ENCODE results near the gene TDG.

The TDG gene

DNA sequence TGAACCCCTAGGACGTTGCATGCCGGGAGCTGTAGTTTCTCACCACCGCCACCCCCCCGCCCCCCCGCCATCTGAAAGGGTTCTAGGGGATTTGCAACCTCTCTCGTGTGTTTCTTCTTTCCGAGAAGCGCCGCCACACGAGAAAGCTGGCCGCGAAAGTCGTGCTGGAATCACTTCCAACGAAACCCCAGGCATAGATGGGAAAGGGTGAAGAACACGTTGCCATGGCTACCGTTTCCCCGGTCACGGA lies 36.0 kb upstream of the TDG start:
- no peak for DNase-seq (ENCODE audit: extremely low read depth, insufficient read length)
- peaks cover 7% of the 10 kb centered on the region for H3K36me3 ChIP-seq (ENCODE audit: control insufficient read depth, insufficient read depth, low read length)
- H3K27me3 ChIP-seq (replicated peaks; ENCODE audit: control insufficient read depth, insufficient read depth, low read length): no peaks in the 10 kb centered on the region
- TF ChIP-seq, protein P1, sequence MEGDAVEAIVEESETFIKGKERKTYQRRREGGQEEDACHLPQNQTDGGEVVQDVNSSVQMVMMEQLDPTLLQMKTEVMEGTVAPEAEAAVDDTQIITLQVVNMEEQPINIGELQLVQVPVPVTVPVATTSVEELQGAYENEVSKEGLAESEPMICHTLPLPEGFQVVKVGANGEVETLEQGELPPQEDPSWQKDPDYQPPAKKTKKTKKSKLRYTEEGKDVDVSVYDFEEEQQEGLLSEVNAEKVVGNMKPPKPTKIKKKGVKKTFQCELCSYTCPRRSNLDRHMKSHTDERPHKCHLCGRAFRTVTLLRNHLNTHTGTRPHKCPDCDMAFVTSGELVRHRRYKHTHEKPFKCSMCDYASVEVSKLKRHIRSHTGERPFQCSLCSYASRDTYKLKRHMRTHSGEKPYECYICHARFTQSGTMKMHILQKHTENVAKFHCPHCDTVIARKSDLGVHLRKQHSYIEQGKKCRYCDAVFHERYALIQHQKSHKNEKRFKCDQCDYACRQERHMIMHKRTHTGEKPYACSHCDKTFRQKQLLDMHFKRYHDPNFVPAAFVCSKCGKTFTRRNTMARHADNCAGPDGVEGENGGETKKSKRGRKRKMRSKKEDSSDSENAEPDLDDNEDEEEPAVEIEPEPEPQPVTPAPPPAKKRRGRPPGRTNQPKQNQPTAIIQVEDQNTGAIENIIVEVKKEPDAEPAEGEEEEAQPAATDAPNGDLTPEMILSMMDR (IDR thresholded peaks at IDR 0.05; ENCODE audit: insufficient read depth, low read length, poor library complexity, severe bottlenecking): no peak
- peak overlapping the region; percentile 66 for H3K4me3 ChIP-seq (replicated peaks; ENCODE audit: low read depth, low read length)

DNA sequence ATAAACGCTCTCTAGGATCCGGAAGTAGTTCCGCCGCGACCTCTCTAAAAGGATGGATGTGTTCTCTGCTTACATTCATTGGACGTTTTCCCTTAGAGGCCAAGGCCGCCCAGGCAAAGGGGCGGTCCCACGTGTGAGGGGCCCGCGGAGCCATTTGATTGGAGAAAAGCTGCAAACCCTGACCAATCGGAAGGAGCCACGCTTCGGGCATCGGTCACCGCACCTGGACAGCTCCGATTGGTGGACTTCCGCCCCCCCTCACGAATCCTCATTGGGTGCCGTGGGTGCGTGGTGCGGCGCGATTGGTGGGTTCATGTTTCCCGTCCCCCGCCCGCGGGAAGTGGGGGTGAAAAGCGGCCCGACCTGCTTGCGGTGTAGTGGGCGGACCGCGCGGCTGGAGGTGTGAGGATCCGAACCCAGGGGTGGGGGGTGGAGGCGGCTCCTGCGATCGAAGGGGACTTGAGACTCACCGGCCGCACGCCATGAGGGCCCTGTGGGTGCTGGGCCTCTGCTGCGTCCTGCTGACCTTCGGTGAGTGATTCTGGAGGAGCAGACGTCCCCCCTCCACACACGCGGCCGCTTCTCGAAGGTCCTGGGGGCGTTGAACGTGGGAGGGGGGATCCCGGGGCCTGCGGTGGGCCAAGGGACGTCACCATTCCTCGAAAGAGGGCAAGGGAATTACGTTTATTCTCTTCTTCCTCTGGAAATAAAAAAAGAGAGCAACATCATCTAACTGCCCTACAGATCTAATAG lies 35.5 kb upstream of the TDG start, which contains the start of gene HSP90B1:
Gene HSP90B1 (plus strand): TSS at position 377 of the 753 bp plus-strand sequence. CDS start 106 bp downstream, at position 483.
- Histone ChIP-seq H3K4me3 (replicated peaks; ENCODE audit: low read depth, low read length) (peak within 1 kb of the TSS; percentile 99), H3K36me3 (ENCODE audit: control insufficient read depth, insufficient read depth, low read length) (peaks cover 7% of the 10 kb centered on the region), H3K27me3 (replicated peaks; ENCODE audit: control insufficient read depth, insufficient read depth, low read length) (no peaks in the 10 kb centered on the region)
- peak; percentile 100 for DNase-seq (ENCODE audit: extremely low read depth, insufficient read length)
- TF ChIP-seq, protein P1 (IDR thresholded peaks at IDR 0.05; ENCODE audit: insufficient read depth, low read length, poor library complexity, severe bottlenecking): no peak

DNA sequence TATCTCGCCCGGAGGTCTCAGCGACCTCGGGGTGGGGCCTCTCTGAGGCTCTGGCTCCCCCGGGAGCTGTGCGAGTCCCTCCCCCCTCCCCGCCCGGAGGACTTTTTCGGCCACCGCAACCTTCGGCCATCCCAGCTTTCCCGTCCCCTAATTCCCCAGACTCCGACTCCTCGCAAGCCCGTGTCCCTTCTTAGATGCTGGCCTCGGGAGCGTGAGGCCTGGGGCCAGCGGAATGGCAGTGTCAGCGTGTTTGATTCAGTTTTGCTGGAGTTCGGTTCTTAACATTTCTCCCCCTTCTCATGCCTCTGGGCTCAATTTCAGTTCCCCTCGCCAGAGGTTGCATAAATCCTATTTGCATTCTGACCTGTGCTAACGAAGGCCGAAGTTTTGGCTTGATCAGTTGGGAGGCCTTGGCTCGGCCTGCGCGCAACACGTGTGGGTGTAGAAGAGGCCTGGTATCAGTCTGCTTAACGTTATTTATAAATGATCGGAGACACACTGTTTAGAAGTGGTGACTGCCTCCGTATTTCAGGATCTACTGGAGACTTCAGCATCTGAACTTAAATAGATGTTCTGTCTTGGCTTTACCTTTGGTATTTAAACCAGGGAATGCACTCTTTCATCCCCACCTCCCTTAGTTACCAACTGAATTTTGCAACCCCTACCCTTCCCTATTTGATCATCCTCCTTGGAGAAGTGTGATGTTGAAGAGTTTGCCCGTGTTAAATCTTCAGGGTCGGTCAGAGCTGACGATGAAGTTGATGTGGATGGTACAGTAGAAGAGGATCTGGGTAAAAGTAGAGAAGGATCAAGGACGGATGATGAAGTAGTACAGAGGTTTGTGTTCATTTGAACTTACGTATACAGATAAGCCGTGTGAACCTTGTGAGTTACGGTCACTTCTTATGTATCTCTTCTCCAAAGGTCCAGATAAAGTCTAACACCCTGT lies 34.6 kb upstream of the TDG start:
- Histone ChIP-seq H3K36me3 (ENCODE audit: control insufficient read depth, insufficient read depth, low read length) (peaks cover 13% of the 10 kb centered on the region), H3K27me3 (replicated peaks; ENCODE audit: control insufficient read depth, insufficient read depth, low read length) (no peaks in the 10 kb centered on the region), H3K4me3 (replicated peaks; ENCODE audit: low read depth, low read length) (peak overlapping the region; percentile 99)
- DNase-seq (ENCODE audit: extremely low read depth, insufficient read length): peak; percentile 64
- TF ChIP-seq, protein P1 (IDR thresholded peaks at IDR 0.05; ENCODE audit: insufficient read depth, low read length, poor library complexity, severe bottlenecking): no peak

DNA sequence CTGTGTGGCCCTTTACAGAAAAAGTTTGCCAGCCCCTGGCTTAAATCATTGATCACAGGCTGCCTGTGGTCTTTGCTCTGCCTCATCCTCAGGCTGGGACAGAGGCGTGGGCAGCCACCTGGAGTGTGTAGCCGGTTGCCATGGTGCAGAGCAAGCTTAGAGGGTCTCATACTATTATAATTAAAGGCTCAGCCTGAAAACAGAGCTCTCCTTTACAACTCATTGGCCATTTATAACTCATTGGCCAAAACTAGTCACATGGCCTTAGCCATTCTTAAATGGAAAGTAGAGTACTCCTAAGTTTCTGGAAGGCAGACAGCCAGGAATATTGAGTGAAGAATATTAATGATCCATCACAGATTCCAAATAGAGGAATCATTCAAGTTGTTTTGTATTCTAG lies 32.4 kb upstream of the TDG start:
- peak overlapping the region; percentile 99 for H3K4me3 ChIP-seq (replicated peaks; ENCODE audit: low read depth, low read length)

DNA sequence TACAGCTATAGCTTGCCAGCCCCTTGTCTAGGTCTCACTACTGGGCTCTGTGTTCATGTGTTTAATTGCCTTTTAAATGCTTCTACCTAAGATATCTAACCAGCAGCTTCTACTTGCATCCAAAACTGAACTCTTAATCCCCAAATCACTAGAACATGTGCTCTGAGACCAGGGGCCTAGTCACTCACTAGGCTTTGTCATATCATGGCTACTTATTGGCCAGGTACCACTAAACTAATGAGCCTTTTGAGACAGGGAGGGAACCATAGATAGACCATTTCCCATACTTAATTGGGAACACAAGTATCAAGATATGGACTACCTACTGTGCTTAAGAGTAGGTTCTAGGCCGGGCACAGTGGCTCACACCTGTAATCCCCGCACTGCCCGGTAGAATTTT lies 29.0 kb upstream of the TDG start:
- DNase-seq (ENCODE audit: extremely low read depth, insufficient read length): no peak
- Histone ChIP-seq H3K4me3 (replicated peaks; ENCODE audit: low read depth, low read length) (no peak overlapping the region), H3K27me3 (replicated peaks; ENCODE audit: control insufficient read depth, insufficient read depth, low read length) (no peaks in the 10 kb centered on the region), H3K36me3 (ENCODE audit: control insufficient read depth, insufficient read depth, low read length) (peaks cover 26% of the 10 kb centered on the region)
- TF ChIP-seq, protein P1 (IDR thresholded peaks at IDR 0.05; ENCODE audit: insufficient read depth, low read length, poor library complexity, severe bottlenecking): no peak

More for the DNA sequence above, 32.4 kb upstream of the TDG start:
- DNase-seq (ENCODE audit: extremely low read depth, insufficient read length): no peak
- TF ChIP-seq, protein P1 (IDR thresholded peaks at IDR 0.05; ENCODE audit: insufficient read depth, low read length, poor library complexity, severe bottlenecking): no peak
- Histone ChIP-seq H3K36me3 (ENCODE audit: control insufficient read depth, insufficient read depth, low read length) (peaks cover 19% of the 10 kb centered on the region), H3K27me3 (replicated peaks; ENCODE audit: control insufficient read depth, insufficient read depth, low read length) (no peaks in the 10 kb centered on the region)

Data from GM06990 (cell line).